SK-N-SH (cell line): ENCODE results near the gene ENOX1.

ENCODE experiments used
- CHD2 ChIP-seq: fragments of 150-350 bp; IDR thresholded peaks from 2 replicates; pipeline ENCODE4 v1.6.1; 2018; ENCODE audit warnings: low read length; ENCODE audit not compliant: partially characterized antibody
- CTCF ChIP-seq: fragments of 200-600 bp; sonication (generic); IDR thresholded peaks from 2 replicates; pipeline ENCODE4 v1.6.1; 2017; ENCODE audit warnings: antibody characterized with exemption, mild to moderate bottlenecking, moderate library complexity
- FOSL2 ChIP-seq: IDR thresholded peaks from 2 replicates; pipeline ENCODE4 v1.4.0; 2012; ENCODE audit warnings: low read depth, mild to moderate bottlenecking, moderate library complexity, borderline replicate concordance
- GABPA ChIP-seq: IDR thresholded peaks from 2 replicates; pipeline ENCODE4 v1.4.0; 2012; ENCODE audit warnings: low read depth, mild to moderate bottlenecking
- MXI1 ChIP-seq: IDR thresholded peaks from 2 replicates; pipeline ENCODE4 v1.6.1; 2012; ENCODE audit warnings: mild to moderate bottlenecking, low read depth, low read length, improper control_type of control experiment
- NFIC ChIP-seq: IDR thresholded peaks from 2 replicates; pipeline ENCODE4 v1.4.0; 2012; ENCODE audit warnings: borderline replicate concordance
- POLR2AphosphoS5 ChIP-seq: IDR thresholded peaks from 2 replicates; pipeline ENCODE4 v1.6.1; 2012; ENCODE audit warnings: low read depth, low read length
- SIN3A ChIP-seq: IDR thresholded peaks from 2 replicates; pipeline ENCODE4 v1.6.1; 2012; ENCODE audit warnings: low read depth, mild to moderate bottlenecking, low read length, moderate library complexity, borderline replicate concordance
- SMC3 ChIP-seq: IDR thresholded peaks from 2 replicates; pipeline ENCODE4 v1.6.1; 2012; ENCODE audit warnings: low read depth, low read length, improper control_type of control experiment
- TAF1 ChIP-seq: IDR thresholded peaks from 2 replicates; pipeline ENCODE4 v1.6.1; 2012; ENCODE audit warnings: low read depth, mild to moderate bottlenecking, low read length, moderate library complexity, borderline replicate concordance
- ZBTB33 ChIP-seq: IDR thresholded peaks from 2 replicates; pipeline ENCODE4 v1.4.0; 2012; ENCODE audit warnings: low read depth, borderline replicate concordance
- TF ChIP-seq, protein P1 (sequence below): IDR thresholded peaks from 2 replicates; pipeline ENCODE4 v1.4.0; 2012; ENCODE audit warnings: low read depth, borderline replicate concordance

DNA sequence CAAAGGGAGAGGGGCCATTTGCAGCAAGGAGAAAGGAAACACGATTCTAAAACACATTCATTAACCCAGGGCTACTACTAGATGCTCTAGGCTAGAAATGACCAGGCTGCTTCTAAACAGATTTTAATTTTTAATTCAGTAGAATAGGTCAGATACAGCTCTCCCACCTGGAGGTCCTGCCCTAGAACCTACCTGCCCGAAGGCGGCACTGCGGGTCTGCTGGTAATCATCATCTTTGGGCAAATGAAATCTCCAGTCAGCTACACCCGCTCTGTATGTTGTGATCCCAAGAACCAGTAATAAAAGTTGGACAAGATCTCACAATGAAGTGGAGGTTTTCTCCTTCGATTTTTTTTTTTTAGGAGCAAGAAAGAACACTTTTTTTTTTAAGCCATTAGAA, 345.3 kb downstream of the ENOX1 start:
- TF ChIP-seq SMC3 (no peak), POLR2AphosphoS5 (no peak), CTCF (no peak), SIN3A (no peak), CHD2 (no peak), GABPA (no peak), FOSL2 (no peak), ZBTB33 (no peak), NFIC (no peak), MXI1 (no peak), TAF1 (no peak)
- TF ChIP-seq, protein P1, sequence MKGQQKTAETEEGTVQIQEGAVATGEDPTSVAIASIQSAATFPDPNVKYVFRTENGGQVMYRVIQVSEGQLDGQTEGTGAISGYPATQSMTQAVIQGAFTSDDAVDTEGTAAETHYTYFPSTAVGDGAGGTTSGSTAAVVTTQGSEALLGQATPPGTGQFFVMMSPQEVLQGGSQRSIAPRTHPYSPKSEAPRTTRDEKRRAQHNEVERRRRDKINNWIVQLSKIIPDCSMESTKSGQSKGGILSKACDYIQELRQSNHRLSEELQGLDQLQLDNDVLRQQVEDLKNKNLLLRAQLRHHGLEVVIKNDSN = no peak
